NCI-H510A treated with DMSO at 0.1 percent for 48 hours (cell line): ENCODE measurements around the gene SUFU.
"Not testable (repeated sequence)": the region's sequence is repeated elsewhere in the genome, so short reads cannot be mapped to it uniquely, and the experiment has no call there.

Experiments used
- DNase-seq: peaks from one replicate; lab custom pipeline; 2025; lab: John Stamatoyannopoulos, UW

SUFU gene

GRCh38 chr10:102480396-102480795 lies 23.4 kb upstream of the SUFU start:
- no peak for DNase-seq

- DNase-seq: no peak
These were observed 19.8 kb upstream of the SUFU start for GRCh38 chr10:102484021-102484420.

GRCh38 chr10:102485093-102485784 lies 18.5 kb upstream of the SUFU start:
- DNase-seq: no peak

- no peak for DNase-seq
These were observed 12.6 kb upstream of the SUFU start for GRCh38 chr10:102491136-102491535.

- DNase-seq: peak; percentile 40
These were observed 11.3 kb upstream of the SUFU start for GRCh38 chr10:102492344-102492939.

- DNase-seq: peak; percentile 50
These were observed 10.8 kb upstream of the SUFU start for GRCh38 chr10:102492983-102493382.

- DNase-seq: no peak
These were observed 10.0 kb upstream of the SUFU start for GRCh38 chr10:102493771-102494170.

GRCh38 chr10:102497545-102497944 lies 6.2 kb upstream of the SUFU start:
- no peak for DNase-seq

- DNase-seq: no peak
These were observed 4.4 kb upstream of the SUFU start for GRCh38 chr10:102499356-102499755.

- not testable (repeated sequence) for DNase-seq
These were observed 3.1 kb upstream of the SUFU start for GRCh38 chr10:102500686-102501085.

GRCh38 chr10:102501201-102502028 lies 2.4 kb upstream of the SUFU start:
- DNase-seq: no peak

GRCh38 chr10:102502029-102502336 lies 1.8 kb upstream of the SUFU start:
- peak; percentile 98 for DNase-seq

- peak; percentile 98 for DNase-seq
These were observed 1.2 kb upstream of the SUFU start, which contains the start of gene ACTR1A for GRCh38 chr10:102502337-102503151. TSS of gene ACTR1A (minus strand) at chr10:102502712. CDS start at chr10:102502647, 65 bp downstream.

GRCh38 chr10:102504179-102504975 lies 605 bp downstream of the SUFU start:
- DNase-seq: no peak

GRCh38 chr10:102504976-102505300 lies 1.2 kb downstream of the SUFU start:
- no peak for DNase-seq

GRCh38 chr10:102505462-102506115 lies 1.8 kb downstream of the SUFU start:
- peak; percentile 82 for DNase-seq

- no peak for DNase-seq
These were observed 3.7 kb downstream of the SUFU start for GRCh38 chr10:102507521-102507920.

GRCh38 chr10:102508506-102508905 lies 4.7 kb downstream of the SUFU start:
- no peak for DNase-seq

GRCh38 chr10:102509387-102509786 lies 5.6 kb downstream of the SUFU start:
- no peak for DNase-seq

GRCh38 chr10:102511583-102512274 lies 8.0 kb downstream of the SUFU start:
- DNase-seq: no peak
